ENCODE results near the gene MVD.

DNA sequence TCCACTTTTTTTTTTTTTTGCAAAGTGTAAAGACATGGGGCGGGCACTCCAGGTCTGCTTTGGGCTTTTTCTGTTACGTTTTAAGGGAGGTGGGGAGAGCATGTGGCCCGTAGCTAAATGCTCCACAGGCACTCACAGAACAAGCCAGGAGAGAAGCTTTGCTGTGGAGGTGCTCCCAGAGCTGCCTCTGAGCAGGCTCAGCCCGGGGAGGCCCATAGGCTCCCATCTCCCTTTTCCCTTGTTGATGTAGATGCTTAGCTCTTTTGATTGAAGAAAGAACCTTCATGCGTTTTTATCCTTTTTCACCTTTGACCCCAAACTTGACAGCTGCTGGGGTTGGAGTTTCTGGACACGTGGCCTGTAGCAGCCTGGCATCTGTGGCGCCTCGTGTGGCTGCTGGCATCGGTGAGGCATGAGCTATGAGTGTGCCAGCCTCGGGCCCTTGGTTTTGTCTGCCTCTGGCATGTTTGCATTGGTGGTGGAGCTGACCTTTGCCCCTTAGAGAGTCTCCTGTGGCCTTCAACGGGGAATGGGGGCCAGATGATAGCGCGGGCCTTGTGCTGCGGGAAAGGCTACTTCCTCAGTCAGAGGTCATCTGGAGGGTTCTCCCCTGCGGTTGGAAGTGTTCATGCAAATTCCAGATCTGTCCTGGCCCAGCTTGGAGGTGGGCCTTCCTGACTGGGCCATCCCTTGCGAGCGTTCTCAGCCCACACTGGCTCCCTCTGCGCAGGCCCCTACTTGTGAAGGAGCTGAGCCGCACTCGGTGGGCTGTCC, 44.5 kb downstream of the MVD start:
- TF ChIP-seq POLR2A (IDR thresholded peaks at IDR 0.05): no peak
- TF ChIP-seq, protein P1, sequence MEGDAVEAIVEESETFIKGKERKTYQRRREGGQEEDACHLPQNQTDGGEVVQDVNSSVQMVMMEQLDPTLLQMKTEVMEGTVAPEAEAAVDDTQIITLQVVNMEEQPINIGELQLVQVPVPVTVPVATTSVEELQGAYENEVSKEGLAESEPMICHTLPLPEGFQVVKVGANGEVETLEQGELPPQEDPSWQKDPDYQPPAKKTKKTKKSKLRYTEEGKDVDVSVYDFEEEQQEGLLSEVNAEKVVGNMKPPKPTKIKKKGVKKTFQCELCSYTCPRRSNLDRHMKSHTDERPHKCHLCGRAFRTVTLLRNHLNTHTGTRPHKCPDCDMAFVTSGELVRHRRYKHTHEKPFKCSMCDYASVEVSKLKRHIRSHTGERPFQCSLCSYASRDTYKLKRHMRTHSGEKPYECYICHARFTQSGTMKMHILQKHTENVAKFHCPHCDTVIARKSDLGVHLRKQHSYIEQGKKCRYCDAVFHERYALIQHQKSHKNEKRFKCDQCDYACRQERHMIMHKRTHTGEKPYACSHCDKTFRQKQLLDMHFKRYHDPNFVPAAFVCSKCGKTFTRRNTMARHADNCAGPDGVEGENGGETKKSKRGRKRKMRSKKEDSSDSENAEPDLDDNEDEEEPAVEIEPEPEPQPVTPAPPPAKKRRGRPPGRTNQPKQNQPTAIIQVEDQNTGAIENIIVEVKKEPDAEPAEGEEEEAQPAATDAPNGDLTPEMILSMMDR (IDR thresholded peaks at IDR 0.05): no peak

Data from thyroid gland (tissue), 4 donors.